ENCODE measurements around the gene TNS4. TPM values are rescaled to one million over a fixed set of nuclear protein-coding genes. Genes with fewer than 3 reads are reported as not detected.

TNS4 gene
- total RNA-seq, 1 experiment from 2014 or later = 522 TPM

DNA sequence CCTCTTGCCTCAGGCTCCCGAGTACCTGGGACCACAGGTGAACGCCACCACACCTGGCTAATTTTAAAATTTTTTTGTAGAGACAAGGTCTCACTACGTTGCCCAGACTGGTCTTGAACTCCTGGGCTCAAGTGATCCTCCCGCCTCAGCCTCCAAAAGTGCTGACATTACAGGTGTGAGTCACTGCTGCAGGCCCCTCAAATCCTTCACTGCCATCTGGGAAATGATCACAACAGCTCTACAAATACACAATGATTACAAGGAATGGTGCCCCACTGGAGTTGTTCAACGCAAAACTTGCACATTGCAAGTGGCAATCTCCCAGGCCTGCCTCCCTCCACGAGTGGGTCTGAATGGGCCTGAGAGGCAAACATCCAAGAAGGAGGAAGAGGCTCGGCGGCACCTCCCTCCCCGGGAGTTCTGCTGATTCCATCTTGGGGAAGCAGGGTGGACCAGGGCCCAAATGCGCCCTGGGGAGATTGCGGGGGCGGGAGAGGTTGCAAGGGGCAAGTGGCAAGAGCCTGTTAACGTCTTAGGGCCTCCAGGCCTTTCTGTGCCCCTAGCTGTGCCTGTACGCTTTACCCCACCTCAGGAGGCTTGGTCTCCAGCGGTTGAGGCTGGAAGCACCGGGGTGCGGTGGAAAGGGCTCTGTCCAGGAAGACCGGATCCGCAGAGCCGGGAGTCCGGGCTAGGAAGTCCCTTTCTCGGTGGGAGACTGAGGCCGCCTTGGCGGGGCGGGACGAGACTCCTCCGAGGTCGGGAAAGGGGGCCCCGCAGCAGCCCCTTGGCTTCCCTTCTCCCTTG lies 58.8 kb downstream of the TNS4 start:
- intact Hi-C loops (cut with micrococcal nuclease) = no loop called here
- CTCF ChIA-PET = interaction anchor here (0.7 to 7.3 kb wide), 7 partner anchors 9 to 634 kb away, joined by 3 to 97 read pairs (median 5); no protein-coding TSS in a partner anchor
- Mint-ChIP-seq H3K27ac (ENCODE audit: low read depth, unreplicated experiment) (no peak overlapping the region), H3K4me1 (ENCODE audit: insufficient read depth, unreplicated experiment) (peaks cover 17% of the 10 kb centered on the region), H3K4me3 (ENCODE audit: unreplicated experiment) (peak overlapping the region; percentile 65), H3K9me3 (ENCODE audit: unreplicated experiment) (no peaks in the 10 kb centered on the region), H3K36me3 (ENCODE audit: insufficient read depth, unreplicated experiment) (no peaks in the 10 kb centered on the region), H3K27me3 (ENCODE audit: insufficient read depth, unreplicated experiment) (peaks cover 19% of the 10 kb centered on the region)
- no peak for DNase-seq (ENCODE audit: unreplicated experiment)
- POLR2A ChIA-PET = interaction anchor here (0.7 to 2.5 kb wide), 5 partner anchors 29 to 95 kb away, joined by 3 to 13 read pairs (median 8); no protein-coding TSS in a partner anchor
- no TSS peak for BruUV-seq (replicated peaks)
- TF ChIP-seq, protein P1, sequence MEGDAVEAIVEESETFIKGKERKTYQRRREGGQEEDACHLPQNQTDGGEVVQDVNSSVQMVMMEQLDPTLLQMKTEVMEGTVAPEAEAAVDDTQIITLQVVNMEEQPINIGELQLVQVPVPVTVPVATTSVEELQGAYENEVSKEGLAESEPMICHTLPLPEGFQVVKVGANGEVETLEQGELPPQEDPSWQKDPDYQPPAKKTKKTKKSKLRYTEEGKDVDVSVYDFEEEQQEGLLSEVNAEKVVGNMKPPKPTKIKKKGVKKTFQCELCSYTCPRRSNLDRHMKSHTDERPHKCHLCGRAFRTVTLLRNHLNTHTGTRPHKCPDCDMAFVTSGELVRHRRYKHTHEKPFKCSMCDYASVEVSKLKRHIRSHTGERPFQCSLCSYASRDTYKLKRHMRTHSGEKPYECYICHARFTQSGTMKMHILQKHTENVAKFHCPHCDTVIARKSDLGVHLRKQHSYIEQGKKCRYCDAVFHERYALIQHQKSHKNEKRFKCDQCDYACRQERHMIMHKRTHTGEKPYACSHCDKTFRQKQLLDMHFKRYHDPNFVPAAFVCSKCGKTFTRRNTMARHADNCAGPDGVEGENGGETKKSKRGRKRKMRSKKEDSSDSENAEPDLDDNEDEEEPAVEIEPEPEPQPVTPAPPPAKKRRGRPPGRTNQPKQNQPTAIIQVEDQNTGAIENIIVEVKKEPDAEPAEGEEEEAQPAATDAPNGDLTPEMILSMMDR (IDR thresholded peaks at IDR 0.05; ENCODE audit: unreplicated experiment) = no peak

DNA sequence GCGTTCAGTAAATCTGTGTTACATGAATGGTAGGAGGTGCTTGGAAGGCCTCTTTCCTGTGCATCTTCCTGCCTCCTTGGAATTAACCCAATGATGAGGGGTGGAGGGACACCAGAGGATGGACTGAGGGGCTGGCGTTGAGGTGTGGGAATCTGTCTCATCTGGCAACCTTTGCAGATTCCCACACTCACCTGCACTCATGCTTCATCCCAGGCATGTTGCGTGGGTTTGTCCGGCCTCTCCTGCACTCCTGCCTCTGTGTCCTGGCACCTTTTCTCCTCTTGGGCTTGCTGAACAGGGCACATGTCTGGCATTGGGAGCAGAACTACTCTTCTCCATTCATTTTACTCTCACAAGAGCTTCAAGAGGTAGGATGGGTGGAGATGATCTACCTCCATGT lies 61.3 kb downstream of the TNS4 start:
- H3K4me1 Mint-ChIP-seq (ENCODE audit: insufficient read depth, unreplicated experiment) = peaks cover 14% of the 10 kb centered on the region
- DNase-seq (ENCODE audit: unreplicated experiment) = no peak
- H3K9me3 Mint-ChIP-seq (ENCODE audit: unreplicated experiment) = no peaks in the 10 kb centered on the region
- TF ChIP-seq, protein P1 (IDR thresholded peaks at IDR 0.05; ENCODE audit: unreplicated experiment) = no peak
- intact Hi-C loops (cut with micrococcal nuclease) = loop anchor here (2.0 kb wide), 1 partner anchor 57 kb away; no protein-coding TSS in a partner anchor
- peaks cover 11% of the 10 kb centered on the region for H3K27me3 Mint-ChIP-seq (ENCODE audit: insufficient read depth, unreplicated experiment)
- H3K36me3 Mint-ChIP-seq (ENCODE audit: insufficient read depth, unreplicated experiment) = no peaks in the 10 kb centered on the region
- no peak overlapping the region for H3K4me3 Mint-ChIP-seq (ENCODE audit: unreplicated experiment)
- no TSS peak for BruUV-seq (replicated peaks)
- H3K27ac Mint-ChIP-seq (ENCODE audit: low read depth, unreplicated experiment) = no peak overlapping the region
- ChIA-PET CTCF (interaction anchor here (0.6 to 7.3 kb wide), 13 partner anchors 9 to 340 kb away, joined by 3 to 97 read pairs (median 3); no protein-coding TSS in a partner anchor), POLR2A (interaction anchor here (0.9 to 2.2 kb wide), 2 partner anchors 29 to 31 kb away, joined by 3 to 13 read pairs; no protein-coding TSS in a partner anchor)

DNA sequence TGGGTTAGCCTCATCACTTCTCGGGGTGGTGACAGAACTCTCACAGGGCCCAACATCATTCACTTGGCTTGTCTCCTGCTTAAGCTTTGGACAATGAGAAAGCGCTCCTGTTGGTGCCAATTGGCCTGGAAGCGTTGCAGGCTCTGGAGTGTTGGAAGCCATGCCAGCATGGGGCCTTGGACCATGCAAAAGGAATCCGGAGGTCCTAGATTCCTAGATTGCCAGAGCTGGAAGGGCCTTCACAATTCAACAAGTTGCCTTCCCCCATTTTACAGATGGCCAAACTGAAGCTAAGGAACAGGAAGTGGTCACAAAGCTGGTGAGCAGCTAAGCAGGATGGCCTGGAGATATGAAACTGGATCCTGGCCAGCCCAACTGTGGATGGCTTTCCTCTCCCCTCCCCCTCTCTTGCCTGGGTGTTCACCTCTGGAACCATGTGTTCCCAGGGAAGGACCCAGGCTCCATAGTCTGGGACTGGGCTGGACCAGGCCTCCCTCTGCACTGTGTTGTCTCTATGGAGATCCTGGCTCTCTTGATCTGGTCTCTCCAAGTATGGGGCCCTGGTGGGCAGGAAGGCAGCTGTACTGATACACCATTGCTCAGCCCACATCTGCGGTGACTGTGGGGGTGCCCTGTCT lies 64.2 kb downstream of the TNS4 start:
- CTCF ChIA-PET = interaction anchor here (0.6 to 7.3 kb wide), 4 partner anchors 20 to 1229 kb away, joined by 3 to 97 read pairs (median 4); no protein-coding TSS in a partner anchor
- Mint-ChIP-seq H3K36me3 (ENCODE audit: insufficient read depth, unreplicated experiment) (no peaks in the 10 kb centered on the region), H3K27me3 (ENCODE audit: insufficient read depth, unreplicated experiment) (peaks cover 6% of the 10 kb centered on the region), H3K27ac (ENCODE audit: low read depth, unreplicated experiment) (no peak overlapping the region), H3K4me3 (ENCODE audit: unreplicated experiment) (no peak overlapping the region), H3K9me3 (ENCODE audit: unreplicated experiment) (no peaks in the 10 kb centered on the region), H3K4me1 (ENCODE audit: insufficient read depth, unreplicated experiment) (no peaks in the 10 kb centered on the region)
- DNase-seq (ENCODE audit: unreplicated experiment) = no peak
- POLR2A ChIA-PET = interaction anchor here (0.6 to 1.1 kb wide), 5 partner anchors 34 to 97 kb away, joined by 3 to 4 read pairs (median 3); partner anchors contain the start of gene TNS4
- TF ChIP-seq, protein P1 (IDR thresholded peaks at IDR 0.05; ENCODE audit: unreplicated experiment) = no peak
- intact Hi-C loops (cut with micrococcal nuclease) = no loop called here
- BruUV-seq (replicated peaks) = no TSS peak

DNA sequence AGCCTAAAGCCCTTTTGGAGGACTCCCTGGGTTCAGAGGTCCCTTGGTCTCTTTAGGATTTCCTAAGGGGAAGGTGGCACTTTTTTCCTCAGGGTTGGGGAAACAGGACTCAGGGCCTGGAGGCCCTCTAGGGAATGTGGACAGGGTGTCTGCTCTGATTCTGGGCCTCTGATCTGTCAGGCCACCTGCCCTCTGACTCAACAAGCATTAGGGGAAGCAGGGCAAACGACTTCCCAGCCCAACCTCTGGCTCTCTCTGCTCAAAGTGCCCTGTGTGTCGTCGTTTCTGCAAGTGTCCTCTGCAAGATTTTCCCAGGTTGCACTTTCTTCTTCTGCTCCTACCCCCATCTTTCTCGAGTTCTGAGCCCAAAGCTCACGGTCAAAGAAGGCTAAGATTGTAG lies 64.8 kb downstream of the TNS4 start:
- no peak overlapping the region for H3K27ac Mint-ChIP-seq (ENCODE audit: low read depth, unreplicated experiment)
- ChIA-PET POLR2A (interaction anchor here (0.6 to 1.1 kb wide), 4 partner anchors 55 to 97 kb away, joined by 3 to 4 read pairs (median 3); partner anchors contain the start of gene TNS4), CTCF (interaction anchor here (0.9 to 7.3 kb wide), 3 partner anchors 21 to 1229 kb away, joined by 4 to 97 read pairs (median 4); no protein-coding TSS in a partner anchor)
- H3K4me3 Mint-ChIP-seq (ENCODE audit: unreplicated experiment) = no peak overlapping the region
- no TSS peak for BruUV-seq (replicated peaks)
- no peaks in the 10 kb centered on the region for H3K36me3 Mint-ChIP-seq (ENCODE audit: insufficient read depth, unreplicated experiment)
- no peak for DNase-seq (ENCODE audit: unreplicated experiment)
- no peaks in the 10 kb centered on the region for H3K4me1 Mint-ChIP-seq (ENCODE audit: insufficient read depth, unreplicated experiment)
- H3K27me3 Mint-ChIP-seq (ENCODE audit: insufficient read depth, unreplicated experiment) = peaks cover 12% of the 10 kb centered on the region
- H3K9me3 Mint-ChIP-seq (ENCODE audit: unreplicated experiment) = no peaks in the 10 kb centered on the region
- intact Hi-C loops (cut with micrococcal nuclease) = no loop called here
- TF ChIP-seq, protein P1 (IDR thresholded peaks at IDR 0.05; ENCODE audit: unreplicated experiment) = no peak
